GM23338 (cell line): ENCODE data around the gene SLC45A3.

Experiments
- CTCF ChIP-seq, 2 experiments: fragments of 200-600 bp in 1 of 2; sonication (generic) in 1 of 2; conservative IDR thresholded peaks; 2 replicates each; pipeline versions ENCODE4 v1.5.1 to v1.6.1; 2016 to 2017; ENCODE audit warnings: antibody characterized with exemption in 2 of 2, low read depth in 2 of 2, mild to moderate bottlenecking in 2 of 2, moderate library complexity in 1 of 2
- EZH2 ChIP-seq: fragments of 200-600 bp; sonication (generic); IDR thresholded peaks from one replicate; pipeline ENCODE4 v1.8.0; 2017; ENCODE audit warnings: antibody characterized with exemption, mild to moderate bottlenecking, low read depth; ENCODE audit not compliant: unreplicated experiment
- EZH2phosphoT487 ChIP-seq: fragments of 200-600 bp; sonication (generic); IDR thresholded peaks from one replicate; pipeline ENCODE4 v1.8.1; 2018; ENCODE audit warnings: antibody characterized with exemption; ENCODE audit not compliant: unreplicated experiment
- STAT1 ChIP-seq: IDR thresholded peaks from one replicate; pipeline ENCODE4 v1.6.1; 2016; ENCODE audit warnings: antibody characterized with exemption; ENCODE audit not compliant: unreplicated experiment

- no peak for TF ChIP-seq STAT1
- TF ChIP-seq EZH2phosphoT487, result no peak
- TF ChIP-seq CTCF (conservative IDR thresholded peaks at IDR 0.05; ENCODE audit: low read depth in 2 of 2), result no peak
- TF ChIP-seq EZH2, result no peak
Measured at GRCh38 chr1:205672970-205673369, 7.3 kb downstream of the SLC45A3 start.
